ENCODE results near the gene WDR93.

DNA sequence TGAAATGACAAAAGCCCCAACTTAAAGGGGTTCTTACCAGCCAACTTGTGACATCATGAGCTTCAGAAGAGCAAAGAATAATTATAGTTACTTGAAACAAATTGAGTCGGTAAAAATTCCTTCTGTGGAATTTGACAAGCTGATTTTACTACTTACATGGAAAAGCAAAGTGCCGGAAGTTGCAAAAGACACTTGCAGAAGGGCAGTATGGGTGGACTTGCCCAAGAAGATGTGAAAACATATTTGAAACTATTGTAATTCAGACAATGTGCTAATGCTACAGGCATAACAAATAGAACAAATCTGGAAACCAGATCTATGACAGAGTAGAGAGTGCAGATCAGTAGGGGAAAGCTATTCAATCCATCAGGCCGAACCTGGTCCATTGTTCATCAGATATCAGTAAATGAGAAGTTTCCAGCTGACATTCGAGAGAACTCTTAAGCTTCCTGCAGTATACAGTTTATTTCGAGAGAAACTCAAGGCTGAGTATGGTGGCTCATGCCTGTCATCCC lies 32.9 kb upstream of the WDR93 start:
- TF ChIP-seq POLR2A (IDR thresholded peaks at IDR 0.05; ENCODE audit: low read depth, low read length) (no peak), POLR2AphosphoS5 (IDR thresholded peaks at IDR 0.05; ENCODE audit: low read depth, low read length) (no peak)
